NCI-H69 (cell line): Measurements from ENCODE around the gene ATG9B.
A peak's percentile ranks its signal among the peaks of the same experiment; 100 is the strongest.
"Not testable (repeated sequence)": the region's sequence is repeated elsewhere in the genome, so short reads cannot be mapped to it uniquely, and the experiment has no call there.

Experiments used
- DNase-seq: peaks from one replicate; lab custom pipeline; 2025; lab: John Stamatoyannopoulos, UW

Gene ATG9B

DNA sequence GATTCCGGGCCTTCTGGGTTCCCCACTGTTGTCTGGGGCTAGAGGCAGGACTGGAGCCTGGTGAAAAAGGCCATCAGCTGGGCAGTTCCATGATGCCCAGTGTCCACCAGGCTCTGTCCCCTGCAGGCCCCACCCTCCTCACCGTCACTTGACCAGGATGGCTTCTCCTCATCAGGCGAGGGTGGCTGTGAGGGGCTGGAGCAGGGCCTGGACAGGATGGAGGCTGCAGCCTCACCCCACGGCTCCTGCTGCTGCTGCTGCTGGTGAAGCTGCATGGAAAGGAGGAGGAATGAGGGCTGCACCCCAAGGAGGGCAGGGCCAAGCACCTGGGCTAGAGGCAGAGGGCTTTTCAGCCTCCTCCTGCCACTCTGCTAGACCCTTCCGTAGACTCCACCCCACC lies 8.3 kb downstream of the ATG9B start:
- DNase-seq, result no peak

DNA sequence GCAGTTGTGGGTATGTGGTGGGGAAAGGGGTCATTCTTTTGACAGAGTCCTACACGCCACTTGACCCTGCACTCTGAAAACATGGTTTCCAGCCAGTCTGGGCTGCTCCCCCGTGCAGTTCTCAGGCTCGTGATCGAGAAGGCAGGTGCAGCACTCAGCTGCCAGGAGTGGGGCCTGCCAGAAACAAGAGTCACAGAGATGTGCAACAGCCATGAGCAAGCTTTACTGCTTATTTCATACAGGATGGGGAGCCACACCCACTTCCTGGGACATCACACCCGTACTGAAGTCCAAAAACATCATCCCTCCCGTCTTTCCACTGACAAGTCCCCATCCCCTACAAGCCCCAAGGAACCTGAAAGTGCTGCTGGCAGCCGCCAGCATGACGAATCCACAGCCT lies 9.3 kb downstream of the ATG9B start:
- no peak for DNase-seq

DNA sequence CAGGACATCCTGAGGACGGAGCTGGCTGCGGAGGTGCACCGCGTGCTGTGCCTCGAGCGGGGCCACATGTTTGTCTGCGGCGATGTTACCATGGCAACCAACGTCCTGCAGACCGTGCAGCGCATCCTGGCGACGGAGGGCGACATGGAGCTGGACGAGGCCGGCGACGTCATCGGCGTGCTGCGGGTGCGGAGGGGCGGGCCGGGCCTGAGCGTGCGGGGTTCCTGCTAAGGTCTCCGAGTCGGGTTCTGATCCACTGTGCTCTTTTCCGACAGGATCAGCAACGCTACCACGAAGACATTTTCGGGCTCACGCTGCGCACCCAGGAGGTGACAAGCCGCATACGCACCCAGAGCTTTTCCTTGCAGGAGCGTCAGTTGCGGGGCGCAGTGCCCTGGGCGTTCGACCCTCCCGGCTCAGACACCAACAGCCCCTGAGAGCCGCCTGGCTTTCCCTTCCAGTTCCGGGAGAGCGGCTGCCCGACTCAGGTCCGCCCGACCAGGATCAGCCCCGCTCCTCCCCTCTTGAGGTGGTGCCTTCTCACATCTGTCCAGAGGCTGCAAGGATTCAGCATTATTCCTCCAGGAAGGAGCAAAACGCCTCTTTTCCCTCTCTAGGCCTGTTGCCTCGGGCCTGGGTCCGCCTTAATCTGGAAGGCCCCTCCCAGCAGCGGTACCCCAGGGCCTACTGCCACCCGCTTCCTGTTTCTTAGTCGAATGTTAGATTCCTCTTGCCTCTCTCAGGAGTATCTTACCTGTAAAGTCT lies 10.4 kb downstream of the ATG9B start:
- no peak for DNase-seq

DNA sequence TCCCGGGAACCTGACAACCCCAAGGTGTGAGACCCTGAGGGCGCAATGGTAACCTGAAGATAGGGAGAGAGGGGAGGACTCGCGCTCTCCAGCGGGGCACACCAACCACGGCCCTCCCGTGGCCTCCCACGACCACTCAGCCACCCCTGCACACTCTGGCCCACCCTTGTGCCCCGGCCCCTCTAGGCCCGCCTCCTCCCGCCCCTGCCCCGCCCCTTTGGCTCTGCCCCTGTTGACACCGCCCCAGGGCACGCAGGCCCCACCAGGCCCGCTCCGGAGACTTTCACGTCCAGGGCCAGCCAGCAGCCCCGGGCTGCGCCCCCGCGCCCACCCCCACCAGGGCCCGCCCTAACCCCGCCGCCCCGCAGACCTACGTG lies 10.9 kb downstream of the ATG9B start:
- no peak for DNase-seq

DNA sequence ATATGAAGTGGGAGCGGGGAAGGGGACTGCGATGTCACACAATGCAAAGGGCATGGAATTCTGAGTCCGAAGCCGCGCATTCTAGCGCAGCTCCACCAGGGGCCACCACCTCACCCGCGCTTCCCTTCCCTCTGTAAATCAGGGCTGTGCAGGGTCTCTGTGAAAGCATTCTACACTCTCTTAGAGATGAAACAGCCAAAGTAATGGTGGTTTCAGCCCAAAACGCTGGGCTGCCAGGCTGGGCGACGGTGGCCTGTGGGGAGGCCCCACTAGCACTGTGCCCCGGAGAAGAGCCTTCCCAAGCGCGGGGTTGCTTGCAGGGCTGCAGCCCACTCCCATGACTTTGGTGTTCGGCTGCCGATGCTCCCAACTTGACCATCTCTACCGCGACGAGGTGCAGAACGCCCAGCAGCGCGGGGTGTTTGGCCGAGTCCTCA lies 11.4 kb downstream of the ATG9B start:
- DNase-seq, result peak; percentile 30

DNA sequence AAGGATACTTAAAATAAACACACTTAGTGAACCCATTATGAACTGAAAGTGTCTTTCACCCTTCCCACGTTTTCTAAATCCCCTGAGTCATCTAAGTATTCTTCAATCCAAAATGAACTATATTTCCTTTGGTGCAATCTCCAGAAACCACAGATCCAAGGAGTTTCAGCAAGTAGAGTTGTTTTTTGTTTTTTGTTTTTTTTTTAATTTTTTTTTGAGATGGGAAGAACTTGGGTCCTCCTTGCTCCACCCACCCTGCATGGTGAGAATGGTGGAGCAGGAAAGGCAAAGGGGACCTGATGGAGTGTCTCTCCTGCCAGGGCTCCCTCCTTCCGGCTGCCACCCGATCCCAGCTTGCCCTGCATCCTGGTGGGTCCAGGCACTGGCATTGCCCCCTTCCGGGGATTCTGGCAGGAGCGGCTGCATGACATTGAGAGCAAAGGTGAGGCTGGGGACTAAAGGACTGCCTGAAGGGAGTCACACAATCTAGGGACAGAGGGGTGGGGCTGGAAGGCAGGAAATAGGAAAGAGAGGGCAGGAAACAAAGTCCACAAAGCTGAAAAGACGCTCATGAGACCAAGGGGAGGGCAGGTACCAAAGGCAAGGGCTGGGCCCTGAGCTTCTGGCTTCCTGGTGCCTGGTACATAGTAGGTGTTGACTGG lies 12.1 kb downstream of the ATG9B start:
- no peak for DNase-seq

DNA sequence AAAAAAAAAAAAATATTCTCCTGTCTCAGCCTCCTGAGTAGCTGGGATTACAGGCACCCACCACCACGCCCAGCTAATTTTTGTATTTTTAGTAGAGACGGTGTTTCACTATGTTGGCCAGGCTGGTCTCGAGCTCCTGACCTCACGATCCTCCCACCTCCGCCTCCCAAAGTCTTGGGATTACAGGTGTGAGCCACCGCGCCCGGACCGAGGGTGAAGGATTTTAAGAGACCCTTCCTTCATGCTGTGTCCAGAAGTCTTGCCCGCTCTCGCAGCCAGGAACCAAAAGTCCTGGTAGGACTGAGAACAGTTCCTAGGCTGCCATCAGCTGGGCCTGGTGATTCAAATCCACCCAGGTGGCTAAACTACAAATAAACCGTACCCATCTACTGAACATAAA lies 12.7 kb downstream of the ATG9B start:
- DNase-seq, result not testable (repeated sequence)

DNA sequence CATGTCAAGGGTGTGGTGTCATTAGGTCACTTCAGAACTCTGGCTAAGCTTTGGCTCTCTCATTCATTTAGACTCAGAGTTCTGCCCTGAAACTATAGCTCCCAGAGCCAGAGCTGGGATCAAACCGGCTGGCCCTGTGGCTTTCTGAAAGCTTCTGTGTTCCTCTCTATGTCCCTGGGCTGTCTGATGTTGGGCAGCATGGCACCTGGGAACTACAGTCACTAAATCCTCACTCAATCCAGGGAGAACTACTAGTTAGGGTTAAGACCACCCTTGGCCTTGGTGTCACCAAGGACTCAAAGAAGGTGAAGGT lies 13.2 kb downstream of the ATG9B start:
- no peak for DNase-seq

DNA sequence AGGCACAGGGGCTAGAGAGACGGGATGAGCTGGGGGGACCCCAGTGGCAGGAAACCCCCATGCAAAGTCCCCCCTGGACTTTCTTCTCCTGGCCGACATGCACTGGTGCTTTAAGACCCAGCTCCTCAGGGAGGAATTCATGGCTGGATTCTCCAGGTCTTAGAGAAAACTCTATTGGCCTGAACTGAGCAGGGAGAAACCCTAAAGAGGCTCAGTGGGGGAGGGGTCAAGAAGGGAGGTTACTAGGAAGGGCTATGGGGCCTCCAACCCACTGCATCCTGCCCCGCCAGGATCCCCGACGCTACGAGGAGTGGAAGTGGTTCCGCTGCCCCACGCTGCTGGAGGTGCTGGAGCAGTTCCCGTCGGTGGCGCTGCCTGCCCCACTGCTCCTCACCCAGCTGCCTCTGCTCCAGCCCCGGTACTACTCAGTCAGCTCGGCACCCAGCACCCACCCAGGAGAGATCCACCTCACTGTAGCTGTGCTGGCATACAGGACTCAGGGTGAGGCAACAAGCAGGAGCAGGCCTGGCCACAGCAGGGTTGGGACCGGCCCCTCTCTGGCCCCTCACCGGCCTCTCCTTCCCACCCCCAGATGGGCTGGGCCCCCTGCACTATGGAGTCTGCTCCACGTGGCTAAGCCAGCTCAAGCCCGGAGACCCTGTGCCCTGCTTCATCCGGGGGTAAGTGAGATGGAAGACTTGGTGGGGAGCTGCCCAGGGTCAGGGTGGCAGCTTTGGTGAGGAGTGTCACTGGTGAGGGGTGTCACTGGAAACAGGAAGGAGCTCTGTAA lies 13.8 kb downstream of the ATG9B start:
- no peak for DNase-seq

DNA sequence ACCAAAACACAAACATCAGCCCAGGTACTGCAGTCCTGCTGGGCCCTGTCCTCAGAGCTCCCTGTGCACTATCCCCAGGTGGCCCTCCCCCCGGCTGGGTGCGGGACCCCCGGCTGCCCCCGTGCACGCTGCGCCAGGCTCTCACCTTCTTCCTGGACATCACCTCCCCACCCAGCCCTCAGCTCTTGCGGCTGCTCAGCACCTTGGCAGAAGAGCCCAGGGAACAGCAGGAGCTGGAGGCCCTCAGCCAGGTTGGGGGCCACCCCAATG lies 14.3 kb downstream of the ATG9B start:
- DNase-seq, result no peak

DNA sequence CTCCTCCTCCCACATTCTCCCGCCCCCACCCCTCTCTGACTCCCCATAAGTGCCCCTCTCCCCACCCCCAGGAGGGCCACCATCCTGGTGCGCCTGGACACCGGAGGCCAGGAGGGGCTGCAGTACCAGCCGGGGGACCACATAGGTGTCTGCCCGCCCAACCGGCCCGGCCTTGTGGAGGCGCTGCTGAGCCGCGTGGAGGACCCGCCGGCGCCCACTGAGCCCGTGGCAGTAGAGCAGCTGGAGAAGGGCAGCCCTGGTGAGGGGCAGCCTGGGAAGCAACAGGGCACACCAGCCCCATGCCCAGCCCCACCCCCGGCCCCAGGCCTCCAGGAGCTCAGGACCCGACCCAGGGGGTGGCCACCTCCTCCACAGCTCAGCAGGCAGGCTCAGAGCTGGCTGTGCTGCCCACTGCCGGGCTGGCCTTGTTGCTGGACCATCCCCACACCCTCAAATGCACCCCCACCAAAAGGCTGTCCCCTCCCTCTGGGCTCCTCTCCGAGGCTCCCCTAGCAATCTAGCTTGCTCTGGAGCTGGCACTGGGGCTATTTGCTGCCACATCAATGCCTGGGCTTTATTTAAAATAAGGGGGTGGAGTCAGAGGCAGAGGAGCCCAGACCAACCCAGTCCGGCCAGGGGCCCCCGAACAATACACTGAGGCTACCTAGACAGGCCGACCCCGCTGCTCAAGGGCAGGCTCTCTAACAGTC lies 14.8 kb downstream of the ATG9B start:
- no peak for DNase-seq

DNA sequence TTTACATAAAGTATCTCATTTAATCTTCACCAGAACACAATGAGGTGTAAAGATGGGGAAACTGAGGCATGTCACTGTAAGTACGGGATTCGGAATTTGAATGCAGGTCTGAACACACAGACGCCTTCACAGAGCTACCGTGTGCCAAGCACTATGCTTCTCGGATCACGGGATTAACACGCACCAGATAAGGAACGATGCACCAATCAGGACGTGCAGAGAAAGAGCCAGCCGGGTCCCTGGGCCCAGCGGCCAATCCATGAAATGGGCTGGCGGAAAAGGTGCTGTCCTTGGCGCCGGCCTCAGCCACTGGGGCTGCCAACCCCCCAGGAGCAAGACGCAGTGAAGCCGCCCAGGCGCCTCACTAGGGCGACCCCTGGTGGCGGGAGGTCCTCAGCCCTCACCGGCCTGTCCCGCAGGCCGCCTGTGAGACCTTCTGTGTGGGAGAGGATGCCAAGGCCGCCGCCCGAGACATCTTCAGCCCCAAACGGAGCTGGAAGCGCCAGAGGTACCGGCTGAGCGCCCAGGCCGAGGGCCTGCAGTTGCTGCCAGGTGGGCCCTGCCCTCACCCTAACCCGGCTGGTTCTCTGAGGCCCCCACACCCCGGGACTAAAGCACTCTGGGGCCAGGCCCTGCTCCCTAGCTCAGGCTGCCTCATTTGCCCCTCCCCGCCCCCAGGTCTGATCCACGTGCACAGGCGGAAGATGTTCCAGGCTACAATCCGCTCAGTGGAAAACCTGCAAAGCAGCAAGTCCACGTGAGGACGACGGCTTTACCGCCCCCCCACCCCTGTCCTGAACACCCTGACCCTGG lies 15.6 kb downstream of the ATG9B start:
- peak; percentile 28 for DNase-seq

DNA sequence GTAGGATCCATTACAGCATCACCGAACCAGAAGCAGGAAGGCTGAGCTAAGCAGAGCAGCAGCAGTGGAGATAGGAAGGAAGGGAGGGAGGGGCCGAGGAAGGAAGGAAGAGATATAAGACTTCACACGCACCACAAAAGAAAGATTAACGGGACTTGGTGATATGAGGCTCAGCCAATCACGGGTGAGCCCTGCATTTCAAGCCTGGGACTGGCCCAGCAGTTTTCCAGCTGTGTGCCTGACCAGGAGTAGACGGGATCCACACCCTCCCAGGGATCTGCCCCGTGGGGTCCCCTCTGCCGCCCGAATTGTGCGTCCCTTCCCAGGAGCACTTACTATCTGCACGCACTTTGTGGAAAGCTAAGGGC lies 16.2 kb downstream of the ATG9B start:
- DNase-seq, result no peak

DNA sequence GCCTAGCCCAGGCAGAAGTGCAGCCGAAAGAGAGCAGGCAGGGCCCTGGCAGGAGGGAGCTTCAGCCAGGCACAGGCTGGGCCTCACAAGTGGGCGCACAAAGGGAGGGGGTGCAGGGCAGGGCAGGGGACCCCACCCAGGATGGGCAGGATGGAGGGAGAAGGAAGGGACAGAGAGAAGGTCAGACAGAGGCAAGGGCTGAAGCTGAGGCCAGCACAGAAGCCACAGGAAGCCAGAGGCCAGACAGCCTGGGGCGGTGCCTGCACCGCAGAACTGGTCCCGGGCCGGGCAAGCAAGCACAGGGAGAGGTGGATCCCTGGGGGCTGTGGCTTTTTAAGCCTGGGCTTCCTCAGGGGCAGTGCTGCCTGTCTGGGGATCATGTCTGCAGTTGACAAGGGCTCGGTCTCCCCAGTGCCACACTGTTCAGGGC lies 16.8 kb downstream of the ATG9B start:
- no peak for DNase-seq

DNA sequence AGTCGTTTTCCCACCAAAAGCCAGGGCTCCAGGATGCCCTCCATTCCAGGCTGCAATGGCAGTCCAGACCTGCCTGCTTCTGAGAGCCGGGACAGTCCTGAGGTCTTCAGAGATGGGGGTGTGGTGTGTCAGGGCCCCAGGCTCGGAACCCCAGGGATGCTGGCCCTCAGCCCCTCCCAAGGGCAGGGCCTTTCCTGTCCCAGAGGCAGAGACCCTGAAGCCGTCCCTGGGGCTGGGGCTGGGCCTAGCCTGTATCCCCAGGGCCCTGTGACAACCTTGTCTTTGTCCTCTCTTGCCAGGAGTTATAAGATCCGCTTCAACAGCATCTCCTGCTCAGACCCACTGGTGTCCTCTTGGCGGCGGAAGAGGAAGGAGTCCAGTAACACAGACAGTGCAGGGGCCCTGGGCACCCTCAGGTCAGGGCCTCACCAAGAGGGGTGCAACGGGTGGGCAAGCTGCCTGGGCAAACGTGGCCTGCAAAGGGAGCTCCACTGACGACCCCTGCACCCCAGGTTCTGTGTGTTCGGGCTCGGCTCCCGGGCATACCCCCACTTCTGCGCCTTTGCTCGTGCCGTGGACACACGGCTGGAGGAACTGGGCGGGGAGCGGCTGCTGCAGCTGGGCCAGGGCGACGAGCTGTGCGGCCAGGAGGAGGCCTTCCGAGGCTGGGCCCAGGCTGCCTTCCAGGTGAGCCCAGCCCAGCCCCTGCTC lies 17.5 kb downstream of the ATG9B start:
- DNase-seq, result no peak

DNA sequence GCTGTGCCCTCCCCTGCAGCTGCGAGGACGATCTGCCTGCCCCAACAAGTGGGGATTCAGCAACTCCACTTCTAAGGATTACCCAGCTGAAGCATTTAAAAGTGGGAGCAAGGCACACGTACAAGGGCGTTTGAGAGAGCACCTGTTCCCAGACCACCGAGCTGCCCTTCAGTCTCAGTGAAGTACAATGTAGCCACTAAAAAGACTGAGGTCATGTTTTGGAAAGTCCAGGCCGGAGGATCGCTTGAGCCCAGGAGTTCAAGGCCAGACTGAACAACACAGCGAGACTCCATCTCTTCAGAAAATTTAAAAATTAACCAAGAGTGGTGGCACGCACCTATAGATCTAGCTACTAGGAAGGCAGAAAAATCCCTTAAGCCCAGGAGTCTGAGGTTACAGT lies 18.7 kb downstream of the ATG9B start:
- no peak for DNase-seq

DNA sequence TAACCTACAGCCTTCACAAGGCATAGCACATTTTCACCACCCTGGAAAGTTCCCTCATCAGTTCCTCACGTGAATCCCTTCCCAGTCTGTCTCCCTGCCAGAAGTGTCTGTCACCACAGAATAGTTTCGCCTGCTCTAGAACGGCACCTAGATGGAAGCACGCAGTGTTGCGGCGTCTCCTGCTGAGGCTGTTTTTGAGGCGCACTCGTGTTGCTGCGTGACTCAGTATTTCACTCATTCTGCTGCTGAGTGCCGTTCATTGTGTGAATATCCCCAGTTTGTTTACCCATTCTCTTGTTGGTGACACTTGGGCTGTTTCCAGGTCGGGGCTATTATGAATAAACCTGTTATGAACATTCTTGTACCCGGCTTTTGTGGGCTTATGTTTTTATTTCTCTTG lies 20.7 kb downstream of the ATG9B start:
- peak; percentile 78 for DNase-seq

DNA sequence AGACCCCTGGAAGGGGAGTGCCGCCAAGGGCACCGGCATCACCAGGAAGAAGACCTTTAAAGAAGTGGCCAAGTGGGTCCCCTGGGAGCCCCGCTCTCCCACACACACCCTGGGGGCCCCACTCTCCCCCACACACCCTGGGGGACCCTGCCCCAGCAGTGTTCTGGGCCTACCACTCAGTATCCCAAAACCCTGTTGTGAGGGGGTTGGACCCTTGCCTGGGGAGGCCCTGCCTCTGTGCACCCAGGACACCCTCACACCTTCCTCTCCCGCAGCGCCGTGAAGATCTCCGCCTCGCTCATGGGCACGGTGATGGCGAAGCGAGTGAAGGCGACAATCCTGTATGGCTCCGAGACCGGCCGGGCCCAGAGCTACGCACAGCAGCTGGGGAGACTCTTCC lies 22.7 kb downstream of the ATG9B start:
- no peak for DNase-seq

DNA sequence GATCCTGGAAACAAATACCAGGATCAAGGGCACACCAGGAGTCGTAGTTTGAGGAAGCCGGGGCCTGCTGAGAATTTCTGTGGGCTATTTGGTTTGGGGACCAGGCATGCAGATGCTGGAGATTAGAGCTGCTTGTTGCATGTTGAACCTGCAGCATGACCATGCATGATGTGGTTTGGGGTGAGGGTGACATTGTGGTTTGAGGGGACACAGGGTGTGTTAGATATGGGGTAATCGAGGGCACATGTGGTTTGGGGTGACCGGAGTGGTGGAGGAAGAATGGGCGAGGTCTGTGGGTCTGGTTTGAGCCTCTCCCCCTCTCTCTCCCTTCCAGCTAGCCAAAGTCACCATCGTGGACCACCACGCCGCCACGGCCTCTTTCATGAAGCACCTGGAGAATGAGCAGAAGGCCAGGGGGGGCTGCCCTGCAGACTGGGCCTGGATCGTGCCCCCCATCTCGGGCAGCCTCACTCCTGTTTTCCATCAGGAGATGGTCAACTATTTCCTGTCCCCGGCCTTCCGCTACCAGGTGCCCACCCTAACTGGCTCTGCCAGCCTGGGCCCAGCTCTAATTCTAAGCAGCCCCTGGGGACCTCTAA lies 23.3 kb downstream of the ATG9B start:
- DNase-seq, result no peak

DNA sequence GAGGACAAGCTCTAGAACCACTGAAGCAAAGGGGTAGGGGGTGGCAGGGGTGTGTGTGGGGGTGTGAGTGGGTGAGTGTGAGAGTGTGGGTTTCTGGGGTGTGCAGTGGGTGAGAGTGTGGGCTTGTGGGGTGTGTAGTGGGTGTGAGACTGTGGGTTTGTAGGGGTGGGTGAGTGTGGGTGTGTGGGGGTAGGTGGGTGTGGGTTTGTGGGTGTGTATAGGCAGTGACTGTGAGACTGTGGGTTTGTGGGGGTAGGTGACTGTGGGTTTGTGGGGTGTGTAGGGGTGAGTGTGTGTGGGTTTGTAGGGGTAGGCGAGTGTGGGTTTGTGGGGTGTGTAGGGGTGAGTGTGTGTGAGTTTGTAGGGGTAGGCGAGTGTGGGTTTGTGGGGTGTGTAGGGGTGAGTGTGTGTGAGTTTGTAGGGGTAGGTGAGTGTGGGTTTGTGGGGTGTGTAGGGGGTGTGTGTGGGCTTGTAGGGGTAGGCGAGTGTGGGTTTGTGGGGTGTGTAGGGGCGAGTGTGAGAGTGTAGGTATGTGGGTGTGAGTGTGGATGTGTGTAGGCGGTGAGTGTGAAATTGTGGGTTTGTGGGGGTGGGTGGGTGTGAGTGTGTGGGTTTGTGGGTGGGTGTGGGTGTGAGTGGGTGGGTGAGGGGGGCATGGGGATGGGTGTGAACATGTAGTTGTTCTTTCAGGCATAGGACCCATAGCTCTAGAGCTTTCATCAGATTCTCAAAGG lies 24.6 kb downstream of the ATG9B start:
- no peak for DNase-seq
